HepG2 (cell line): ENCODE measurements around the gene OR2C1. TPM values are rescaled to one million over a fixed set of nuclear protein-coding genes. Genes with fewer than 3 reads are reported as not detected.

Experiments
- BCL6 ChIP-seq: IDR thresholded peaks from 2 replicates; pipeline ENCODE4 v1.6.1; 2016; ENCODE audit warnings: missing genetic modification reagents, missing compliant biosample characterization
- CHCHD3 ChIP-seq: sonication (generic); formaldehyde crosslinking; IDR thresholded peaks from 2 replicates; pipeline ENCODE4 v1.8.0; 2022; ENCODE audit warnings: mild to moderate bottlenecking, missing genetic modification reagents, moderate library complexity
- MEF2D ChIP-seq: sonication (generic); formaldehyde crosslinking; IDR thresholded peaks from 2 replicates; pipeline ENCODE4 v1.5.1; 2020; ENCODE audit warnings: mild to moderate bottlenecking, missing genetic modification reagents
- NFRKB ChIP-seq: fragments of 450-650 bp; IDR thresholded peaks from 2 replicates; pipeline ENCODE4 v1.6.1; 2017
- PAX8 ChIP-seq: sonication (generic); formaldehyde crosslinking; IDR thresholded peaks from 2 replicates; pipeline ENCODE4 v1.8.0; 2022; ENCODE audit warnings: mild to moderate bottlenecking, missing genetic modification reagents, borderline replicate concordance
- TOPORS ChIP-seq: sonication (generic); formaldehyde crosslinking; IDR thresholded peaks from 2 replicates; pipeline ENCODE4 v1.8.0; 2023; ENCODE audit warnings: mild to moderate bottlenecking, missing genetic modification reagents
- ZFP37 ChIP-seq: sonication (generic); formaldehyde crosslinking; IDR thresholded peaks from 2 replicates; pipeline ENCODE4 v1.4.0; 2020; ENCODE audit warnings: missing genetic modification reagents, borderline replicate concordance
- ZNF333 ChIP-seq: sonication (generic); formaldehyde crosslinking; IDR thresholded peaks from 2 replicates; pipeline ENCODE4 v1.4.0; 2020; ENCODE audit warnings: mild to moderate bottlenecking, missing genetic modification reagents, borderline replicate concordance
- ZNF350 ChIP-seq: sonication (generic); formaldehyde crosslinking; IDR thresholded peaks from 2 replicates; pipeline ENCODE4 v1.4.0; 2020; ENCODE audit warnings: mild to moderate bottlenecking, low read depth, missing genetic modification reagents, borderline replicate concordance
- ZNF546 ChIP-seq: sonication (generic); formaldehyde crosslinking; conservative IDR thresholded peaks from 2 replicates; pipeline ENCODE4 v1.8.1; 2023; ENCODE audit warnings: mild to moderate bottlenecking, missing genetic modification reagents
- ZNF776 ChIP-seq: sonication (generic); formaldehyde crosslinking; IDR thresholded peaks from 2 replicates; pipeline ENCODE4 v1.4.0; 2020; ENCODE audit warnings: mild to moderate bottlenecking, missing genetic modification reagents
- ZNF816 ChIP-seq: sonication (generic); formaldehyde crosslinking; IDR thresholded peaks from 2 replicates; pipeline ENCODE4 v1.8.0; 2022; ENCODE audit warnings: missing genetic modification reagents, mild to moderate bottlenecking, borderline replicate concordance
- polyA plus RNA-seq, 8 experiments: library from polyadenylated mRNA; depleted of rRNA in 3 of 8; stranded (reverse) in 7 of 8; unstranded in 1 of 8; fragments of >200 nt; fragmentation: Illumina TruSeq in 4 of 8; extraction: Trizol in 4 of 8; gene quantifications; 2 replicates each; pipeline versions ENCODE4 v1.2.1 to v1.2.3, GENCODE V29; 2011 to 2016; ENCODE audit warnings: low read depth in 4 of 8, missing spikeins in 1 of 8, mixed read lengths in 1 of 8; ENCODE audit not compliant: insufficient read depth in 1 of 8
- total RNA-seq, 5 experiments: library from RNA; depleted of rRNA; stranded (reverse); fragments of >200 nt; fragmentation: Illumina TruSeq; extraction: Trizol; gene quantifications; 2 replicates each; pipeline ENCODE4 v1.2.3, GENCODE V29; 2016; ENCODE audit warnings: low read depth in 1 of 5
- TF ChIP-seq, protein P1 (sequence below): sonication (generic); formaldehyde crosslinking; IDR thresholded peaks from 2 replicates; pipeline ENCODE4 v1.5.1; 2020; ENCODE audit warnings: missing genetic modification reagents, mild to moderate bottlenecking, borderline replicate concordance
- TF ChIP-seq, protein P2 (sequence below): sonication (generic); formaldehyde crosslinking; IDR thresholded peaks from 2 replicates; pipeline ENCODE4 v1.5.1; 2020; ENCODE audit warnings: mild to moderate bottlenecking, missing genetic modification reagents, borderline replicate concordance
- TF ChIP-seq, protein P3 (sequence below), 2 experiments: sonication (generic) in 1 of 2; formaldehyde crosslinking in 1 of 2; IDR thresholded peaks; 2 replicates each; pipeline versions ENCODE4 v1.6.1 to v1.9.0; 2014 to 2022; ENCODE audit warnings: antibody characterized with exemption in 1 of 2, borderline replicate concordance in 1 of 2, inconsistent platforms in 1 of 2, low read depth in 1 of 2, missing genetic modification reagents in 1 of 2
- TF ChIP-seq, protein P4 (sequence below): sonication (generic); formaldehyde crosslinking; IDR thresholded peaks from 2 replicates; pipeline ENCODE4 v1.4.0; 2020; ENCODE audit warnings: mild to moderate bottlenecking, missing genetic modification reagents

OR2C1 gene
- total and polyA plus RNA-seq, 2 of the 13 experiments (the other 11 are each of a cell fraction or from before 2014, with no cell fraction given) = not detected

DNA sequence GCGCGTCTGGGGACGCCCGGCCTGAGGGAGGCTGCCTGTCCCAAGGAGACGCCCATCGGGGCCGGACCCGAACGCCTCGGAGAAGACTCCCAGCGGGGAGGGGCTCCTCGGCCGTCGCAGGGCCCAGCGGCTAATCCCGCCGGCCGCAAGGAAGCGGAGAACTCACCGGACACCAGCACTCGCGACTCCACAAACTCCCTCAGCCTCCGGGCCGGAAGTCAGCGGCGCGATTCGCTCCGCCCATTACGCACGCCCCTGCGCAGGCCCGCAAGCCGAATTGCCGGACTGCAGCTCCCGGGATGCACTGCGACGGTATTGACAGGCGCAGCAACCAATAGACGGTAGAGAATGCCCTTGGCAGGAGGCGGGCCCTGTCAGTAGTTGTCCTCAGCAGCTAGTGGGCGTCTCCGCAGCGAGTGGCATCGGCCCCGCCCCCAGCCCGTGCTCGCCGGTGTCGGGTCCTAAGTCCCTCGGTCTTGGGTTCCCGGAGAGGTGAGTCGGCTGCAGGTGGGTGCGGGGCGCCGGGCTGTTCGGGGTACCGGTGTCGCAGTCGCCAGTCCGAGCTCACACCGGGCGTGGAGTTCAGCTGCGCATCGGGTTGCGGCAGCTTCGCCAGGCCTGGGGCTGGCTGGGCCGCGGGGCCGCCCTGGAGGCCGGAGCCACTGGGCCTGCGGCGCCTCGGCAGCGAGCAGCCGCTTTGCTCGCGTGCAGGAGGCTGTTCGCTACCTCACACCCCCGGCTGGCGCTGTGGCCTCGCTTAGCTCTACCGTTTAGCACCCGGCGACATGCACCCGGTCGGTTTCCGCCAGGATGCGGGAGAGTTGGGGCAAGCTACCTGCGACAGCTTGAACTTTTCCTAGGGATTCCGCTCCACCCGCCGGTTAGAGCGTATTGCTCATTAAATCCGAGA is 45.3 kb downstream of the OR2C1 start, which contains the start of the genes ZNF174 and ZSCAN32 (continued):
- TF ChIP-seq ZNF816 (CRISPR knock-in tag) = peak; percentile 89; the same call in 1 of the 2 replicates
- TF ChIP-seq TOPORS = peak; percentile 84; the same call in 1 of the 2 replicates
- TF ChIP-seq ZNF776 = peak; percentile 44
- TF ChIP-seq, protein P1, sequence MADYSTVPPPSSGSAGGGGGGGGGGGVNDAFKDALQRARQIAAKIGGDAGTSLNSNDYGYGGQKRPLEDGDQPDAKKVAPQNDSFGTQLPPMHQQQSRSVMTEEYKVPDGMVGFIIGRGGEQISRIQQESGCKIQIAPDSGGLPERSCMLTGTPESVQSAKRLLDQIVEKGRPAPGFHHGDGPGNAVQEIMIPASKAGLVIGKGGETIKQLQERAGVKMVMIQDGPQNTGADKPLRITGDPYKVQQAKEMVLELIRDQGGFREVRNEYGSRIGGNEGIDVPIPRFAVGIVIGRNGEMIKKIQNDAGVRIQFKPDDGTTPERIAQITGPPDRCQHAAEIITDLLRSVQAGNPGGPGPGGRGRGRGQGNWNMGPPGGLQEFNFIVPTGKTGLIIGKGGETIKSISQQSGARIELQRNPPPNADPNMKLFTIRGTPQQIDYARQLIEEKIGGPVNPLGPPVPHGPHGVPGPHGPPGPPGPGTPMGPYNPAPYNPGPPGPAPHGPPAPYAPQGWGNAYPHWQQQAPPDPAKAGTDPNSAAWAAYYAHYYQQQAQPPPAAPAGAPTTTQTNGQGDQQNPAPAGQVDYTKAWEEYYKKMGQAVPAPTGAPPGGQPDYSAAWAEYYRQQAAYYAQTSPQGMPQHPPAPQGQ (CRISPR knock-in tag) = no peak
- peak; percentile 65; the same call in 1 of the 2 replicates for TF ChIP-seq MEF2D
- 0 out of 2 replicates have a peak, but pooled peaks have one; percentile 9 for TF ChIP-seq BCL6
- no peak for TF ChIP-seq NFRKB
- no peak; the same call in 1 of the 2 replicates for TF ChIP-seq PAX8 (CRISPR knock-in tag)
- TF ChIP-seq CHCHD3 = 0 out of 2 replicates have a peak, but pooled peaks have one; percentile 76
- TF ChIP-seq, protein P2, sequence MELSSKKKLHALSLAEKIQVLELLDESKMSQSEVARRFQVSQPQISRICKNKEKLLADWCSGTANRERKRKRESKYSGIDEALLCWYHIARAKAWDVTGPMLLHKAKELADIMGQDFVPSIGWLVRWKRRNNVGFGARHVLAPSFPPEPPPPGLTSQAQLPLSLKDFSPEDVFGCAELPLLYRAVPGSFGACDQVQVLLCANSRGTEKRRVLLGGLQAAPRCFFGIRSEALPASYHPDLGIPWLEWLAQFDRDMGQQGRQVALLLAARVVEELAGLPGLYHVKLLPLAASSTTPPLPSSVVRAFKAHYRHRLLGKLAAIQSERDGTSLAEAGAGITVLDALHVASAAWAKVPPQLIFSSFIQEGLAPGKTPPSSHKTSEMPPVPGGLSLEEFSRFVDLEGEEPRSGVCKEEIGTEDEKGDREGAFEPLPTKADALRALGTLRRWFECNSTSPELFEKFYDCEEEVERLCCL (CRISPR knock-in tag) = no peak
- TF ChIP-seq ZNF350 (CRISPR knock-in tag) = peak; percentile 92
- no peak for TF ChIP-seq ZFP37 (CRISPR knock-in tag)
- no peak; the same call in 1 of the 2 replicates for TF ChIP-seq ZNF546 (CRISPR knock-in tag)
- TF ChIP-seq, protein P3, sequence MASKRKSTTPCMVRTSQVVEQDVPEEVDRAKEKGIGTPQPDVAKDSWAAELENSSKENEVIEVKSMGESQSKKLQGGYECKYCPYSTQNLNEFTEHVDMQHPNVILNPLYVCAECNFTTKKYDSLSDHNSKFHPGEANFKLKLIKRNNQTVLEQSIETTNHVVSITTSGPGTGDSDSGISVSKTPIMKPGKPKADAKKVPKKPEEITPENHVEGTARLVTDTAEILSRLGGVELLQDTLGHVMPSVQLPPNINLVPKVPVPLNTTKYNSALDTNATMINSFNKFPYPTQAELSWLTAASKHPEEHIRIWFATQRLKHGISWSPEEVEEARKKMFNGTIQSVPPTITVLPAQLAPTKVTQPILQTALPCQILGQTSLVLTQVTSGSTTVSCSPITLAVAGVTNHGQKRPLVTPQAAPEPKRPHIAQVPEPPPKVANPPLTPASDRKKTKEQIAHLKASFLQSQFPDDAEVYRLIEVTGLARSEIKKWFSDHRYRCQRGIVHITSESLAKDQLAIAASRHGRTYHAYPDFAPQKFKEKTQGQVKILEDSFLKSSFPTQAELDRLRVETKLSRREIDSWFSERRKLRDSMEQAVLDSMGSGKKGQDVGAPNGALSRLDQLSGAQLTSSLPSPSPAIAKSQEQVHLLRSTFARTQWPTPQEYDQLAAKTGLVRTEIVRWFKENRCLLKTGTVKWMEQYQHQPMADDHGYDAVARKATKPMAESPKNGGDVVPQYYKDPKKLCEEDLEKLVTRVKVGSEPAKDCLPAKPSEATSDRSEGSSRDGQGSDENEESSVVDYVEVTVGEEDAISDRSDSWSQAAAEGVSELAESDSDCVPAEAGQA (IDR thresholded peaks at IDR 0.05; ENCODE audit: low read depth) = peak; percentile 74; the same call in 1 of the 2 replicates
- TF ChIP-seq, protein P3 (CRISPR knock-in tag; IDR thresholded peaks at IDR 0.05; ENCODE audit: borderline replicate concordance) = peak; percentile 85; the same call in 1 of the 2 replicates
- peak; percentile 83 for TF ChIP-seq ZNF333
- TF ChIP-seq, protein P4, sequence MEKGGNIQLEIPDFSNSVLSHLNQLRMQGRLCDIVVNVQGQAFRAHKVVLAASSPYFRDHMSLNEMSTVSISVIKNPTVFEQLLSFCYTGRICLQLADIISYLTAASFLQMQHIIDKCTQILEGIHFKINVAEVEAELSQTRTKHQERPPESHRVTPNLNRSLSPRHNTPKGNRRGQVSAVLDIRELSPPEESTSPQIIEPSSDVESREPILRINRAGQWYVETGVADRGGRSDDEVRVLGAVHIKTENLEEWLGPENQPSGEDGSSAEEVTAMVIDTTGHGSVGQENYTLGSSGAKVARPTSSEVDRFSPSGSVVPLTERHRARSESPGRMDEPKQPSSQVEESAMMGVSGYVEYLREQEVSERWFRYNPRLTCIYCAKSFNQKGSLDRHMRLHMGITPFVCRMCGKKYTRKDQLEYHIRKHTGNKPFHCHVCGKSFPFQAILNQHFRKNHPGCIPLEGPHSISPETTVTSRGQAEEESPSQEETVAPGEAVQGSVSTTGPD (CRISPR knock-in tag) = no peak
